H1 (cell line): ENCODE data around the gene LY6G6D. TPM values are rescaled to one million over a fixed set of nuclear protein-coding genes. Genes with fewer than 3 reads are reported as not detected.

Source experiments
- CTCF ChIA-PET: fragments of 300-600 bp; sonication (Branson Sonifier 250); formaldehyde crosslinking; loops from one replicate; lab custom pipeline; 2021; ENCODE audit not compliant: partially characterized antibody; lab: Charles Lee
- POLR2A ChIA-PET: fragments of 300-600 bp; sonication (Branson Sonifier 250); formaldehyde crosslinking; loops from one replicate; lab custom pipeline; 2021; ENCODE audit warnings: inconsistent platforms; ENCODE audit not compliant: partially characterized antibody; lab: Charles Lee
- DNase-seq, 2 experiments: peaks; one replicate each; pipeline versions ENCODE4 v3.0.0 to v3.0.0-alpha.2; 2010 to 2022; ENCODE audit warnings: low spot score in 2 of 2, low read depth in 1 of 2, mixed read lengths in 1 of 2
- FAIRE-seq: peaks from 2 replicates; lab custom pipeline; 2011; peaks lifted over from hg19 to GRCh38; lab: Jason Lieb, UNC
- H2AFZ ChIP-seq: 2 replicates; pipeline ENCODE4 v1.8.1; 2012; ENCODE audit warnings: low read length, inconsistent platforms
- H2AK5ac ChIP-seq: 2 replicates; pipeline ENCODE4 v1.6.1; 2013; ENCODE audit warnings: low read depth, low read length
- H2BK120ac ChIP-seq: replicated peaks from 2 replicates; pipeline ENCODE3; 2013; ENCODE audit warnings: low read depth, low read length, inconsistent platforms
- H2BK12ac ChIP-seq: 2 replicates; pipeline ENCODE4 v1.6.1; 2013; ENCODE audit warnings: low read depth, low read length
- H2BK15ac ChIP-seq: 2 replicates; pipeline ENCODE4 v1.6.1; 2013; ENCODE audit warnings: low read length
- H2BK20ac ChIP-seq: 2 replicates; pipeline ENCODE4 v1.6.1; 2013; ENCODE audit warnings: low read length
- H2BK5ac ChIP-seq: 2 replicates; pipeline ENCODE4 v1.6.1; 2013; ENCODE audit warnings: low read depth, low read length
- H3K14ac ChIP-seq: 2 replicates; pipeline ENCODE4 v1.6.1; 2013; ENCODE audit warnings: inconsistent platforms; ENCODE audit not compliant: insufficient read length
- H3K18ac ChIP-seq: 2 replicates; pipeline ENCODE4 v1.6.1; 2013; ENCODE audit warnings: low read length; ENCODE audit errors: extremely low read depth
- H3K23ac ChIP-seq: 2 replicates; pipeline ENCODE4 v1.6.1; 2013; ENCODE audit warnings: inconsistent platforms; ENCODE audit not compliant: insufficient read length
- H3K23me2 ChIP-seq: 2 replicates; pipeline ENCODE4 v1.6.1; 2013; ENCODE audit warnings: low read depth, low read length
- H3K27ac ChIP-seq: 2 replicates; pipeline ENCODE4 v1.6.1; 2011; ENCODE audit warnings: low read depth, low read length, inconsistent platforms
- H3K27me3 ChIP-seq, 4 experiments: replicated peaks in 1 of 4; 1 replicate in 1 of 4; 2 replicates in 3 of 4; pipeline versions ENCODE4 v1.6.1 to v1.8.1; 2011 to 2013; ENCODE audit warnings: low read length in 3 of 4, mild to moderate bottlenecking in 3 of 4, inconsistent platforms in 2 of 4, mixed read lengths in 2 of 4, moderate library complexity in 1 of 4; ENCODE audit not compliant: control insufficient read depth in 3 of 4, insufficient read depth in 3 of 4; ENCODE audit errors: extremely low read depth in 1 of 4
- H3K36me3 ChIP-seq, 4 experiments: 2 replicates each; pipeline versions ENCODE4 v1.6.1 to v1.8.1; 2011 to 2013; ENCODE audit warnings: mild to moderate bottlenecking in 4 of 4, low read length in 3 of 4, moderate library complexity in 2 of 4, control low read depth in 1 of 4, inconsistent platforms in 1 of 4; ENCODE audit not compliant: insufficient read depth in 4 of 4, control insufficient read depth in 2 of 4
- H3K4ac ChIP-seq: replicated peaks from 2 replicates; pipeline ENCODE3; 2013; ENCODE audit warnings: low read length, low read depth, mixed read lengths, inconsistent platforms; ENCODE audit not compliant: insufficient read length
- H3K4me1 ChIP-seq, 4 experiments: replicated peaks in 1 of 4; 1 replicate in 1 of 4; 2 replicates in 3 of 4; pipeline versions ENCODE4 v1.6.1 to v1.8.1; 2011 to 2013; ENCODE audit warnings: low read length in 3 of 4, inconsistent platforms in 2 of 4, mixed read lengths in 1 of 4; ENCODE audit not compliant: insufficient read depth in 4 of 4, control insufficient read depth in 3 of 4
- H3K4me2 ChIP-seq, 2 experiments: 2 replicates each; pipeline versions ENCODE4 v1.6.1 to v1.8.1; 2011 to 2013; ENCODE audit warnings: low read depth in 2 of 2, low read length in 2 of 2, control low read depth in 1 of 2, inconsistent platforms in 1 of 2, mild to moderate bottlenecking in 1 of 2; ENCODE audit not compliant: insufficient read depth in 1 of 2
- H3K4me3 ChIP-seq, 4 experiments: fragments of 200-600, 300-600 bp in 1 of 4; sonication (generic), shearing (Covaris generic), sonication (Bioruptor Twin) in 1 of 4; 2 replicates each; pipeline versions ENCODE4 v1.5.1 to v1.8.1; 2011 to 2016; ENCODE audit warnings: low read length in 4 of 4, low read depth in 3 of 4, control low read depth in 2 of 4, inconsistent platforms in 2 of 4, mild to moderate bottlenecking in 2 of 4, mixed read lengths in 1 of 4, moderate library complexity in 1 of 4; ENCODE audit not compliant: insufficient read depth in 2 of 4; ENCODE audit errors: extremely low read depth in 1 of 4
- H3K56ac ChIP-seq: replicated peaks from 2 replicates; pipeline ENCODE3; 2013; ENCODE audit warnings: low read depth, mild to moderate bottlenecking, mixed read lengths, low read length, inconsistent platforms; ENCODE audit not compliant: insufficient read length
- H3K79me1 ChIP-seq: 2 replicates; pipeline ENCODE4 v1.6.1; 2013; ENCODE audit warnings: low read depth, low read length, control low read depth
- H3K79me2 ChIP-seq, 2 experiments: 2 replicates each; pipeline versions ENCODE4 v1.6.1 to v1.8.1; 2012 to 2013; ENCODE audit warnings: low read length in 2 of 2, mild to moderate bottlenecking in 2 of 2, inconsistent platforms in 1 of 2; ENCODE audit not compliant: insufficient read depth in 2 of 2, control insufficient read depth in 1 of 2
- H3K9ac ChIP-seq, 4 experiments: replicated peaks in 1 of 4; 1 replicate in 1 of 4; 2 replicates in 3 of 4; pipeline versions ENCODE4 v1.6.1 to v1.8.1; 2011 to 2013; ENCODE audit warnings: low read depth in 3 of 4, low read length in 3 of 4, control low read depth in 2 of 4, mild to moderate bottlenecking in 2 of 4, moderate library complexity in 2 of 4, inconsistent platforms in 1 of 4; ENCODE audit errors: extremely low read depth in 1 of 4
- H3K9me3 ChIP-seq, 2 experiments: 2 replicates each; pipeline versions ENCODE4 v1.6.1 to v1.8.1; 2012 to 2013; ENCODE audit warnings: mild to moderate bottlenecking in 2 of 2, moderate library complexity in 2 of 2, control low read depth in 1 of 2, inconsistent platforms in 1 of 2, low read depth in 1 of 2, low read length in 1 of 2, mixed read lengths in 1 of 2; ENCODE audit not compliant: insufficient read depth in 2 of 2
- H4K20me1 ChIP-seq, 2 experiments: replicated peaks in 1 of 2; 2 replicates each; pipeline versions ENCODE3 to v1.8.1; 2011 to 2013; ENCODE audit warnings: inconsistent platforms in 2 of 2, low read length in 2 of 2, mild to moderate bottlenecking in 1 of 2; ENCODE audit not compliant: insufficient read depth in 2 of 2, control insufficient read depth in 1 of 2
- H4K5ac ChIP-seq: 2 replicates; pipeline ENCODE4 v1.6.1; 2013; ENCODE audit warnings: low read length, low read depth, mixed read lengths, inconsistent platforms; ENCODE audit not compliant: insufficient read length
- H4K8ac ChIP-seq: 2 replicates; pipeline ENCODE4 v1.8.0; 2013; ENCODE audit warnings: mild to moderate bottlenecking, moderate library complexity, low read length, inconsistent platforms; ENCODE audit not compliant: insufficient read depth; ENCODE audit errors: extremely low read depth
- H4K91ac ChIP-seq: replicated peaks from 2 replicates; pipeline ENCODE3; 2013; ENCODE audit warnings: low read length, mixed read lengths, inconsistent platforms; ENCODE audit not compliant: insufficient read length
- BACH1 ChIP-seq: IDR thresholded peaks from 2 replicates; pipeline ENCODE4 v1.6.1; 2012; ENCODE audit warnings: low read length, improper control_type of control experiment
- CBX8 ChIP-seq: fragments of 300-800, 300-1000 bp; sonication (generic); IDR thresholded peaks from 2 replicates; pipeline ENCODE4 v1.7.1; 2016; ENCODE audit warnings: low read depth, low read length, borderline replicate concordance
- CEBPB ChIP-seq: IDR thresholded peaks from 2 replicates; pipeline ENCODE4 v1.6.1; 2012; ENCODE audit warnings: low read depth, low read length
- EGR1 ChIP-seq: IDR thresholded peaks from 2 replicates; pipeline ENCODE4 v1.6.1; 2011; ENCODE audit warnings: low read depth, low read length, borderline replicate concordance
- NANOG ChIP-seq: IDR thresholded peaks from 2 replicates; pipeline ENCODE4 v1.6.1; 2011; ENCODE audit warnings: low read length, low read depth, mild to moderate bottlenecking, inconsistent platforms; ENCODE audit not compliant: insufficient read depth, poor library complexity, severe bottlenecking
- POU5F1 ChIP-seq: IDR thresholded peaks from 2 replicates; pipeline ENCODE4 v1.6.1; 2011; ENCODE audit warnings: low read depth, mild to moderate bottlenecking, low read length, moderate library complexity
- SAP30 ChIP-seq: fragments of 300-600 bp; sonication (generic); IDR thresholded peaks from 2 replicates; pipeline ENCODE4 v1.7.1; 2012; ENCODE audit warnings: low read length, moderate library complexity, mild to moderate bottlenecking, inconsistent platforms; ENCODE audit not compliant: insufficient read depth, insufficient replicate concordance
- SIN3A ChIP-seq, 2 experiments: IDR thresholded peaks in 1 of 2; conservative IDR thresholded peaks in 1 of 2; 2 replicates each; pipeline ENCODE4 v1.6.1; 2011 to 2012; ENCODE audit warnings: low read length in 2 of 2, improper control_type of control experiment in 1 of 2, low read depth in 1 of 2, mild to moderate bottlenecking in 1 of 2
- SIRT6 ChIP-seq: IDR thresholded peaks from one replicate; pipeline ENCODE4 v1.7.1; 2012; ENCODE audit warnings: low read length, inconsistent platforms
- SIX5 ChIP-seq: IDR thresholded peaks from 2 replicates; pipeline ENCODE4 v1.6.1; 2011; ENCODE audit warnings: mild to moderate bottlenecking, low read depth, low read length
- TEAD4 ChIP-seq: IDR thresholded peaks from 2 replicates; pipeline ENCODE4 v1.6.1; 2012; ENCODE audit warnings: low read depth, low read length, inconsistent platforms, mixed read lengths
- YY1 ChIP-seq: IDR thresholded peaks from 2 replicates; pipeline ENCODE4 v1.6.1; 2011; ENCODE audit warnings: low read depth, mild to moderate bottlenecking, low read length
- WGBS, 2 experiments: shearing (Covaris generic) in 1 of 2; methylation state at CpG; one replicate each; pipeline versions ENCODE4 v1.1.6 to v1.1.7; 2013 to 2015; ENCODE audit warnings: low lambda C conversion rate in 2 of 2, mixed read lengths in 2 of 2, inconsistent platforms in 1 of 2, low coverage in 1 of 2, missing lambda C conversion rate in 1 of 2; ENCODE audit not compliant: insufficient replicate concordance in 2 of 2, insufficient coverage in 1 of 2, insufficient read length in 1 of 2; ENCODE audit errors: extremely low coverage in 1 of 2, missing lambda C conversion rate in 1 of 2; 5-methylcytosine and 5-hydroxymethylcytosine counted together
- polyA plus RNA-seq, 7 experiments: library from polyadenylated mRNA; depleted of rRNA in 3 of 7; stranded (reverse) in 5 of 7; unstranded in 2 of 7; fragments of >200 nt in 5 of 7; fragments of 200-250 nt in 2 of 7; gene quantifications; 1 replicate in 5 of 7; 2 replicates in 1 of 7; 4 replicates in 1 of 7; pipeline versions ENCODE4 v1.2.1 to v1.2.3, GENCODE V29; 2011 to 2013; ENCODE audit warnings: missing spikeins in 2 of 7, mixed read lengths in 2 of 7
- total RNA-seq: library from RNA; stranded (reverse); fragmentation: NEBNext Ultra II Directional; extraction: Animal tissue kit (Norgen Biotek cat#: 25700); gene quantifications from 2 replicates; pipeline ENCODE4 v1.2.1, GENCODE V29; 2021

The LY6G6D gene
- total and polyA plus RNA-seq, 2 of the 8 experiments (the other 6 are each of a cell fraction or from before 2014, with no cell fraction given): 1.8 TPM; not detected in 1

GRCh38 chr6:31712296-31712695 is 2.9 kb upstream of the LY6G6D start:
- 89% methylated on average over 7 of the region's 8 CpGs; no CpG with 5 or more reads in 1 of the 2 experiments for WGBS, 2 experiments
- no peak for TF ChIP-seq CEBPB
- TF ChIP-seq SAP30: no peak
- no peak for TF ChIP-seq SIN3A (conservative IDR thresholded peaks at IDR 0.05 in 1 of 2, IDR thresholded peaks at IDR 0.05 in 1 of 2; ENCODE audit: low read depth in 1 of 2, low read length in 2 of 2)
- no peak for TF ChIP-seq EGR1
- no peak for TF ChIP-seq BACH1
- no peak for TF ChIP-seq YY1
- no peak for TF ChIP-seq TEAD4
- no peak for TF ChIP-seq SIRT6
- no peak for TF ChIP-seq NANOG
- TF ChIP-seq CBX8: no peak
- TF ChIP-seq POU5F1: no peak
- no peak for TF ChIP-seq SIX5

More at GRCh38 chr6:31712296-31712695, 2.9 kb upstream of the LY6G6D start:
- ChIA-PET CTCF (interaction anchor here (1.0 to 5.7 kb wide), 10 partner anchors 12 to 96 kb away, joined by 3 to 39 read pairs (median 6); partner anchors contain the start of genes CLIC1, DDAH2 and MPIG6B), POLR2A (interaction anchor here (1.2 to 3.4 kb wide), 6 partner anchors 8 to 126 kb away, joined by 3 to 22 read pairs (median 4); partner anchors contain the start of genes ABHD16A and MPIG6B)
- Histone ChIP-seq H3K27ac (no peak overlapping the region), H3K79me1 (no peaks in the 10 kb centered on the region), H2BK120ac (no peak overlapping the region), H3K27me3 (no peaks in the 10 kb centered on the region; a peak in 1 of 7 replicates), H2BK20ac (no peak overlapping the region), H4K8ac (peak overlapping the region; percentile 47; the same call in 1 of the 2 replicates), H2AK5ac (peak overlapping the region; percentile 33; the same call in 1 of the 2 replicates), H2BK5ac (no peak overlapping the region), H3K79me2 (no peaks in the 10 kb centered on the region), H3K9ac (no peak overlapping the region), H4K91ac (peak overlapping the region; percentile 39), H2BK12ac (0 out of 2 replicates have a peak overlapping the region, but pooled peaks have one; percentile 50), H3K4me1 (peaks cover 11 to 18% (median 13%) of the 10 kb centered on the region in 4 experiments), H2AFZ (no peak overlapping the region), H3K14ac (no peak overlapping the region), H4K5ac (no peak overlapping the region), H3K9me3 (no peaks in the 10 kb centered on the region), H3K18ac (no peak overlapping the region), H3K4me3 (no peak overlapping the region), H2BK15ac (peak overlapping the region; percentile 46; the same call in 1 of the 2 replicates), H3K4me2 (no peak overlapping the region), H3K23me2 (peaks cover 3% of the 10 kb centered on the region; the same call in 1 of the 2 replicates), H4K20me1 (no peaks in the 10 kb centered on the region), H3K23ac (no peak overlapping the region), H3K56ac (no peak overlapping the region), H3K36me3 (no peaks in the 10 kb centered on the region), H3K4ac (no peak overlapping the region)
- FAIRE-seq (no peak), DNase-seq (no peak)
